H9 (cell line): ENCODE data around the gene FAM20A. TPM values are rescaled to one million over a fixed set of nuclear protein-coding genes. Genes with fewer than 3 reads are reported as not detected.

Experiments
- DNase-seq: peaks from one replicate; pipeline ENCODE4 v3.0.0-alpha.2; 2017
- H2AFZ ChIP-seq: one replicate; pipeline ENCODE4 v1.6.1; 2013; ENCODE audit warnings: mild to moderate bottlenecking, low read length, control low read depth, moderate library complexity
- H2AK5ac ChIP-seq: 2 replicates; pipeline ENCODE4 v1.6.1; 2013; ENCODE audit warnings: low read length, control low read depth, mixed read lengths; ENCODE audit not compliant: insufficient read length
- H2BK120ac ChIP-seq: one replicate; pipeline ENCODE4 v1.6.1; 2013; ENCODE audit warnings: low read depth, mild to moderate bottlenecking, low read length, control low read depth, inconsistent platforms; ENCODE audit not compliant: poor library complexity, severe bottlenecking
- H2BK12ac ChIP-seq: 2 replicates; pipeline ENCODE4 v1.6.1; 2013; ENCODE audit warnings: low read length, control low read depth, mixed read lengths, low read depth; ENCODE audit not compliant: insufficient read length
- H2BK15ac ChIP-seq: 2 replicates; pipeline ENCODE4 v1.6.1; 2013; ENCODE audit warnings: low read depth, low read length, control low read depth
- H2BK20ac ChIP-seq: one replicate; pipeline ENCODE4 v1.6.1; 2013; ENCODE audit warnings: low read depth, mild to moderate bottlenecking, low read length, control low read depth, inconsistent platforms; ENCODE audit not compliant: poor library complexity, severe bottlenecking
- H2BK5ac ChIP-seq: 2 replicates; pipeline ENCODE4 v1.6.1; 2013; ENCODE audit warnings: low read length, control low read depth, mixed read lengths; ENCODE audit not compliant: insufficient read length
- H3K14ac ChIP-seq: 2 replicates; pipeline ENCODE4 v1.6.1; 2013; ENCODE audit warnings: low read length, control low read depth; ENCODE audit not compliant: insufficient read depth
- H3K18ac ChIP-seq: 2 replicates; pipeline ENCODE4 v1.6.1; 2013; ENCODE audit warnings: low read depth, mild to moderate bottlenecking, mixed read lengths, low read length, control low read depth; ENCODE audit not compliant: insufficient read length
- H3K23ac ChIP-seq: 2 replicates; pipeline ENCODE4 v1.6.1; 2013; ENCODE audit warnings: low read length, control low read depth, mixed read lengths, low read depth; ENCODE audit not compliant: insufficient read length
- H3K23me2 ChIP-seq: 2 replicates; pipeline ENCODE4 v1.6.1; 2013; ENCODE audit warnings: low read depth, mild to moderate bottlenecking, mixed read lengths, low read length, control low read depth; ENCODE audit not compliant: insufficient read length, poor library complexity, severe bottlenecking
- H3K27ac ChIP-seq: 2 replicates; pipeline ENCODE4 v1.5.1; 2013; ENCODE audit warnings: low read length, control low read depth, mixed read lengths, low read depth; ENCODE audit not compliant: insufficient read length
- H3K27me3 ChIP-seq: 2 replicates; pipeline ENCODE4 v1.6.1; 2013; ENCODE audit warnings: low read length, control low read depth, inconsistent platforms; ENCODE audit not compliant: insufficient read depth
- H3K4ac ChIP-seq: 2 replicates; pipeline ENCODE4 v1.6.1; 2013; ENCODE audit warnings: low read depth, mild to moderate bottlenecking, control low read depth, inconsistent platforms, low read length, moderate library complexity
- H3K4me1 ChIP-seq: 2 replicates; pipeline ENCODE4 v1.6.1; 2013; ENCODE audit warnings: low read length, control low read depth, inconsistent platforms; ENCODE audit not compliant: insufficient read depth
- H3K4me2 ChIP-seq: 2 replicates; pipeline ENCODE4 v1.6.1; 2013; ENCODE audit warnings: low read length, control low read depth, mixed read lengths; ENCODE audit not compliant: insufficient read length, insufficient read depth
- H3K56ac ChIP-seq: 2 replicates; pipeline ENCODE4 v1.6.1; 2013; ENCODE audit warnings: low read depth, mild to moderate bottlenecking, mixed read lengths, low read length, control low read depth; ENCODE audit not compliant: insufficient read length
- H3K79me1 ChIP-seq: 2 replicates; pipeline ENCODE4 v1.6.1; 2013; ENCODE audit warnings: low read depth, mild to moderate bottlenecking, moderate library complexity, low read length, control low read depth, inconsistent platforms; ENCODE audit not compliant: insufficient read depth, poor library complexity, severe bottlenecking
- H3K79me2 ChIP-seq: 2 replicates; pipeline ENCODE4 v1.6.1; 2013; ENCODE audit warnings: low read length, control low read depth, inconsistent platforms; ENCODE audit not compliant: insufficient read depth
- H3K9ac ChIP-seq: 2 replicates; pipeline ENCODE4 v1.6.1; 2013; ENCODE audit warnings: low read length, control low read depth, mixed read lengths; ENCODE audit not compliant: insufficient read length; ENCODE audit errors: extremely low read depth
- H3K9me3 ChIP-seq: one replicate; pipeline ENCODE4 v1.6.1; 2013; ENCODE audit warnings: low read depth, low read length, inconsistent platforms; ENCODE audit not compliant: control insufficient read depth
- H3T11ph ChIP-seq: one replicate; pipeline ENCODE4 v1.6.1; 2013; ENCODE audit warnings: mild to moderate bottlenecking, low read length, control low read depth, inconsistent platforms
- H4K20me1 ChIP-seq: one replicate; pipeline ENCODE4 v1.6.1; 2013; ENCODE audit not compliant: control insufficient read depth, insufficient read length, insufficient read depth
- H4K5ac ChIP-seq: 2 replicates; pipeline ENCODE4 v1.6.1; 2013; ENCODE audit warnings: low read depth, mild to moderate bottlenecking, mixed read lengths, low read length, control low read depth; ENCODE audit not compliant: insufficient read length
- H4K8ac ChIP-seq: replicated peaks from 2 replicates; pipeline ENCODE4 v1.6.1; 2013; ENCODE audit warnings: low read length, control low read depth, mixed read lengths, low read depth; ENCODE audit not compliant: insufficient read length
- H4K91ac ChIP-seq: 2 replicates; pipeline ENCODE4 v1.6.1; 2013; ENCODE audit warnings: low read depth, mild to moderate bottlenecking, moderate library complexity, mixed read lengths, low read length, control low read depth; ENCODE audit not compliant: insufficient read length
- H3K27ac Mint-ChIP-seq, 3 experiments: 2 replicates in 2 of 3; 3 replicates in 1 of 3; pipeline ENCODE4 v1.8.0; 2020 to 2021; ENCODE audit warnings: mixed read lengths in 3 of 3, mild to moderate bottlenecking in 1 of 3, moderate library complexity in 1 of 3
- H3K27me3 Mint-ChIP-seq: 2 replicates; pipeline ENCODE4 v1.8.0; 2021; ENCODE audit warnings: low read depth, mild to moderate bottlenecking, moderate library complexity, mixed read lengths
- H3K36me3 Mint-ChIP-seq, 3 experiments: 2 replicates in 2 of 3; 3 replicates in 1 of 3; pipeline ENCODE4 v1.8.0; 2020 to 2021; ENCODE audit warnings: low read depth in 3 of 3, mixed read lengths in 3 of 3; ENCODE audit not compliant: insufficient read depth in 1 of 3
- H3K4me1 Mint-ChIP-seq, 2 experiments: 2 replicates each; pipeline ENCODE4 v1.8.0; 2020; ENCODE audit warnings: mixed read lengths in 2 of 2
- H3K4me3 Mint-ChIP-seq, 2 experiments: 2 replicates in 1 of 2; 3 replicates in 1 of 2; pipeline ENCODE4 v1.8.0; 2020 to 2021; ENCODE audit warnings: mild to moderate bottlenecking in 2 of 2, mixed read lengths in 2 of 2, moderate library complexity in 1 of 2
- H3K9me3 Mint-ChIP-seq, 2 experiments: 2 replicates in 1 of 2; 3 replicates in 1 of 2; pipeline ENCODE4 v1.8.0; 2020; ENCODE audit warnings: mild to moderate bottlenecking in 2 of 2, mixed read lengths in 2 of 2, moderate library complexity in 1 of 2
- WGBS: extraction: QIAGEN DNeasy Blood & Tissue Kit; methylation state at CpG from one replicate; pipeline ENCODE4 v1.1.7; 2013; ENCODE audit warnings: missing lambda C conversion rate, low lambda C conversion rate, mixed read lengths; ENCODE audit not compliant: insufficient read length; ENCODE audit errors: extremely low coverage; 5-methylcytosine and 5-hydroxymethylcytosine counted together
- total RNA-seq: library from RNA; stranded (reverse); gene quantifications from 2 replicates; pipeline ENCODE4 v1.2.1, GENCODE V29; 2021
- TF ChIP-seq, protein P1 (sequence below): fragments of 200-600 bp; sonication (generic); conservative IDR thresholded peaks from 3 replicates; pipeline ENCODE4 v1.8.0; 2021; ENCODE audit warnings: antibody characterized with exemption, mild to moderate bottlenecking

FAM20A gene
- total RNA-seq, 1 experiment from 2014 or later: 34.4 TPM

- Histone ChIP-seq H3K18ac (no peak overlapping the region), H4K91ac (no peak overlapping the region), H2BK12ac (no peak overlapping the region), H2BK120ac (no peak overlapping the region), H2BK5ac (no peak overlapping the region), H3K9ac (no peak overlapping the region), H3K56ac (no peak overlapping the region), H3K79me1 (no peaks in the 10 kb centered on the region), H3K27me3 (peaks cover 10% of the 10 kb centered on the region; the same call in 1 of the 2 replicates), H3K4me2 (peak overlapping the region; percentile 37), H3K23ac (no peak overlapping the region), H3K4me1 (peaks cover 5% of the 10 kb centered on the region; the same call in 1 of the 2 replicates), H4K8ac (no peak overlapping the region), H3T11ph (no peak overlapping the region), H3K4ac (no peak overlapping the region), H3K79me2 (0 out of 2 replicates have a peak, but pooled peaks cover 1% of the 10 kb centered on the region), H2AFZ (no peak overlapping the region), H4K5ac (no peak overlapping the region), H3K9me3 (no peaks in the 10 kb centered on the region), H3K14ac (no peak overlapping the region), H2AK5ac (no peak overlapping the region), H2BK15ac (no peak overlapping the region), H2BK20ac (no peak overlapping the region), H4K20me1 (no peaks in the 10 kb centered on the region), H3K23me2 (peaks cover 7% of the 10 kb centered on the region), H3K27ac (no peak overlapping the region)
- H3K4me3 Mint-ChIP-seq: peak overlapping the region; percentile 74 to 94
- H3K9me3 Mint-ChIP-seq: no peaks in the 10 kb centered on the region; a peak in 1 of 5 replicates
- peaks cover 29% of the 10 kb centered on the region for H3K27me3 Mint-ChIP-seq
- H3K4me1 Mint-ChIP-seq: peaks cover 50 to 52% of the 10 kb centered on the region in 2 experiments
- peaks cover 0 to 25% (median 16%) of the 10 kb centered on the region in 3 experiments; a peak in 6 of 7 replicates for H3K36me3 Mint-ChIP-seq
- TF ChIP-seq, protein P1, sequence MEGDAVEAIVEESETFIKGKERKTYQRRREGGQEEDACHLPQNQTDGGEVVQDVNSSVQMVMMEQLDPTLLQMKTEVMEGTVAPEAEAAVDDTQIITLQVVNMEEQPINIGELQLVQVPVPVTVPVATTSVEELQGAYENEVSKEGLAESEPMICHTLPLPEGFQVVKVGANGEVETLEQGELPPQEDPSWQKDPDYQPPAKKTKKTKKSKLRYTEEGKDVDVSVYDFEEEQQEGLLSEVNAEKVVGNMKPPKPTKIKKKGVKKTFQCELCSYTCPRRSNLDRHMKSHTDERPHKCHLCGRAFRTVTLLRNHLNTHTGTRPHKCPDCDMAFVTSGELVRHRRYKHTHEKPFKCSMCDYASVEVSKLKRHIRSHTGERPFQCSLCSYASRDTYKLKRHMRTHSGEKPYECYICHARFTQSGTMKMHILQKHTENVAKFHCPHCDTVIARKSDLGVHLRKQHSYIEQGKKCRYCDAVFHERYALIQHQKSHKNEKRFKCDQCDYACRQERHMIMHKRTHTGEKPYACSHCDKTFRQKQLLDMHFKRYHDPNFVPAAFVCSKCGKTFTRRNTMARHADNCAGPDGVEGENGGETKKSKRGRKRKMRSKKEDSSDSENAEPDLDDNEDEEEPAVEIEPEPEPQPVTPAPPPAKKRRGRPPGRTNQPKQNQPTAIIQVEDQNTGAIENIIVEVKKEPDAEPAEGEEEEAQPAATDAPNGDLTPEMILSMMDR: no peak
- no peak for DNase-seq
- no peak overlapping the region for H3K27ac Mint-ChIP-seq
- no CpG with 5 or more reads among the region's 6 CpGs for whole genome bisulfite sequencing
Measured at GRCh38 chr17:68601565-68602288, 560 bp upstream of the FAM20A start.
